ENCODE measurements around the gene NCOA4.

DNA sequence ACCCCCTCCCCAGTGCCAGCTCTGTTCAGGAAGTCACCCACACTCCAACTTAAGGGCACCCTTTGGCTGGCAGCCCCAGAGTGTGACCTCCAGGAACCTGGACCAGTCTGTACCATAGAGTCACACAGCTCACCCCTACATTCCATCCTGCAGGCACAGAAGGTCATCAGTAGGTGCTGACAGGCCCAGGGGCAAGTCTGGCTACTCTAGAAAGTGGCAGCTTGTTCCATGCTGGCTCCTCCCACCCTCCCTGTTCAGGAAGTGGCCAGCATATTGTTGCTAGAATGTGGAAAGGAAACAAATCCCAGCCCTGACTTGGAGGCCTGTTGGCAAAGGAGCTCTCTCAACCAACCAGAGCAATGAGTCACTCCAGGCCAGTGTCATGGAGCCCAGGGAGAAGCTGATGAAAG lies 3.2 kb upstream of the NCOA4 start:
- no peak for TF ChIP-seq EP300 (IDR thresholded peaks at IDR 0.05)
- TF ChIP-seq, protein P1, sequence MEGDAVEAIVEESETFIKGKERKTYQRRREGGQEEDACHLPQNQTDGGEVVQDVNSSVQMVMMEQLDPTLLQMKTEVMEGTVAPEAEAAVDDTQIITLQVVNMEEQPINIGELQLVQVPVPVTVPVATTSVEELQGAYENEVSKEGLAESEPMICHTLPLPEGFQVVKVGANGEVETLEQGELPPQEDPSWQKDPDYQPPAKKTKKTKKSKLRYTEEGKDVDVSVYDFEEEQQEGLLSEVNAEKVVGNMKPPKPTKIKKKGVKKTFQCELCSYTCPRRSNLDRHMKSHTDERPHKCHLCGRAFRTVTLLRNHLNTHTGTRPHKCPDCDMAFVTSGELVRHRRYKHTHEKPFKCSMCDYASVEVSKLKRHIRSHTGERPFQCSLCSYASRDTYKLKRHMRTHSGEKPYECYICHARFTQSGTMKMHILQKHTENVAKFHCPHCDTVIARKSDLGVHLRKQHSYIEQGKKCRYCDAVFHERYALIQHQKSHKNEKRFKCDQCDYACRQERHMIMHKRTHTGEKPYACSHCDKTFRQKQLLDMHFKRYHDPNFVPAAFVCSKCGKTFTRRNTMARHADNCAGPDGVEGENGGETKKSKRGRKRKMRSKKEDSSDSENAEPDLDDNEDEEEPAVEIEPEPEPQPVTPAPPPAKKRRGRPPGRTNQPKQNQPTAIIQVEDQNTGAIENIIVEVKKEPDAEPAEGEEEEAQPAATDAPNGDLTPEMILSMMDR (IDR thresholded peaks at IDR 0.05): no peak
- no peak for TF ChIP-seq POLR2A (IDR thresholded peaks at IDR 0.05)

Data from tibial nerve (tissue), 4 donors.